ENCODE measurements around the gene AHNAK. TPM values are rescaled to one million over a fixed set of nuclear protein-coding genes. Genes with fewer than 3 reads are reported as not detected.

The AHNAK gene
- total RNA-seq, 1 donor from 2014 or later = 226 TPM

DNA sequence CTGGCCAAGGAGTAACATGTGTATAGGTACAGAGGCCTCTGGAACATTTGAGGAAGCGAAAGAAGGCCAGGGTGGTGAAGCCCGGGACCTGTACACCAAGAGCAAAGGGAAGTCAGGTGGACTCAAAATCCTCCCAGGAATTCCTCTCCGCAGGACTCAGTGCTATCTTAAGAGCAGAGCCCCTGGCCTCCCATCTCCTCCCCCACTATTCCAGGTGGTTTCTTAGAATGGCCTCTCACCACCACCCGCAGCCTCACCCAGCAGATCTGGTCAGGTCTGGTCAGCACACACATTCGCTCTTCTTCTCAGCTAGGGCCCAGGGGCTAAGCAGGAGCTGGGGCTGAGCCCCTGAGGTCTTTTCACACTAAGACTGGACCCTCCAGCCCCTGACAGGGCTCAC lies 68.7 kb downstream of the AHNAK start:
- H3K36me3 ChIP-seq (ENCODE audit: control insufficient read depth, insufficient read depth, low read length) = no peaks in the 10 kb centered on the region
- DNase-seq (ENCODE audit: low read depth) = no peak
- TF ChIP-seq, protein P1, sequence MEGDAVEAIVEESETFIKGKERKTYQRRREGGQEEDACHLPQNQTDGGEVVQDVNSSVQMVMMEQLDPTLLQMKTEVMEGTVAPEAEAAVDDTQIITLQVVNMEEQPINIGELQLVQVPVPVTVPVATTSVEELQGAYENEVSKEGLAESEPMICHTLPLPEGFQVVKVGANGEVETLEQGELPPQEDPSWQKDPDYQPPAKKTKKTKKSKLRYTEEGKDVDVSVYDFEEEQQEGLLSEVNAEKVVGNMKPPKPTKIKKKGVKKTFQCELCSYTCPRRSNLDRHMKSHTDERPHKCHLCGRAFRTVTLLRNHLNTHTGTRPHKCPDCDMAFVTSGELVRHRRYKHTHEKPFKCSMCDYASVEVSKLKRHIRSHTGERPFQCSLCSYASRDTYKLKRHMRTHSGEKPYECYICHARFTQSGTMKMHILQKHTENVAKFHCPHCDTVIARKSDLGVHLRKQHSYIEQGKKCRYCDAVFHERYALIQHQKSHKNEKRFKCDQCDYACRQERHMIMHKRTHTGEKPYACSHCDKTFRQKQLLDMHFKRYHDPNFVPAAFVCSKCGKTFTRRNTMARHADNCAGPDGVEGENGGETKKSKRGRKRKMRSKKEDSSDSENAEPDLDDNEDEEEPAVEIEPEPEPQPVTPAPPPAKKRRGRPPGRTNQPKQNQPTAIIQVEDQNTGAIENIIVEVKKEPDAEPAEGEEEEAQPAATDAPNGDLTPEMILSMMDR (IDR thresholded peaks at IDR 0.05; ENCODE audit: insufficient read depth, low read length, poor library complexity, severe bottlenecking) = no peak
- H3K4me3 ChIP-seq (ENCODE audit: low read depth, low read length) = no peak overlapping the region
- no peaks in the 10 kb centered on the region for H3K27me3 ChIP-seq (ENCODE audit: control insufficient read depth, insufficient read depth, low read length)

DNA sequence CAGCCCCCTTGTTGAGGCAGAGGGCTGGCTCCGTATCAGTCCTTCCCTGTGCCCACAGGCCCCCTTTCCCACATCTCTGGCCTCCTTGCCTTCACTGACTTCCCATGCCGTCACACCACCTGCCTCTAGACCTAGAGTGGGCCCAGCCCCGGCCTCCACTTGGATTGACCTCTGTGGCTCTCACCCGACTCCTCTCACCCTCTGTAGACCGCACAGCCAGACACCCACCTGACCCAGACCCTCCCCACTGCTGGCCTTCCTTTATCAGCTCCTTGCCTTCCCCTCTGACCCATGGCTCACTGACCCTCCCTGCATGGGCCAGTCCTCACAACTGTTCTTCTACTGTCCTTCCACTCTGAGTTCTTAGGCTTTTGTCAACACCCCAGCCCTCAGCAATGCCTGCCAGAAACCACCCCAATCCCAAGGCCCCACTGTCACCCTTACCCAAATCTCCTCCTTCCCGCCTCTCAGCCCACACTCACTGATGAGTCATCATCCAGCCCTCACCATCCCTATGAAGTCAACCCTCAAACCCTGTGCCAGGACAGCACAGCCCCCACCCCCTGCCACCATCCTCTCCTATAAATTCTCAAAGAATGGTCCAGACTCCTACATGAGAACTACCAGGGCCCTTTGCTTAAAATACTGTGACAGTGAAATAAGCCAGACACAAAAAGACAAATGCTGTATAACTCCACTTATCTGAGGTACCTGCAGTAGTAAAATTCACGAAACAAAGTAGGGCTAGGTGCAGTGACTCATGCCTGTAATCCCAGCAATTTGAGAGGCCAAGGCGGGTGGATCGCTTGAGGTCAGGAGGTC lies 74.3 kb downstream of the AHNAK start:
- H3K36me3 ChIP-seq (ENCODE audit: control insufficient read depth, insufficient read depth, low read length) = no peaks in the 10 kb centered on the region
- H3K4me3 ChIP-seq (ENCODE audit: low read depth, low read length) = no peak overlapping the region
- DNase-seq (ENCODE audit: low read depth) = no peak
- TF ChIP-seq, protein P1 (IDR thresholded peaks at IDR 0.05; ENCODE audit: insufficient read depth, low read length, poor library complexity, severe bottlenecking) = no peak
- H3K27me3 ChIP-seq (ENCODE audit: control insufficient read depth, insufficient read depth, low read length) = no peaks in the 10 kb centered on the region

DNA sequence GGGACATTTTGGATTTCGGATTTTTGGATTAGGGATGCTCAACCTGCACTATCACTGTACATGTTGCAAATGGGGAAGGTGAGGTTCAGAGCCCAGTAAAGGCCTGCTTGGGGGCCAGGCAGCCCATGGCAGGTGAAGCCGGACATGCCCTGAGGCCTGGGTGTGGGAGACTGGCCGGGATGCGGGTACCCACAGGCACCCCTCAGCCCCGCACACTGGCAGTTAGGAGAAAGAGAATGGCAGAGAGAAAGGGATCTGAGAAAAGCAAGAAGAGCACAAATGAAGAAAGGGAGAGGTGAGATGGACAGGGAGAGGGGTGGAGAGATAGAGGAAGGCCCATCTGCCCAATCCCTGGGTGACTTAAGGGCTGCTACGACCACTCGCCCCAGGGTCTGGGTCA lies 75.0 kb downstream of the AHNAK start:
- Histone ChIP-seq H3K27me3 (ENCODE audit: control insufficient read depth, insufficient read depth, low read length) (no peaks in the 10 kb centered on the region), H3K4me3 (ENCODE audit: low read depth, low read length) (no peak overlapping the region), H3K36me3 (ENCODE audit: control insufficient read depth, insufficient read depth, low read length) (no peaks in the 10 kb centered on the region)
- no peak for DNase-seq (ENCODE audit: low read depth)
- TF ChIP-seq, protein P1 (IDR thresholded peaks at IDR 0.05; ENCODE audit: insufficient read depth, low read length, poor library complexity, severe bottlenecking) = no peak

DNA sequence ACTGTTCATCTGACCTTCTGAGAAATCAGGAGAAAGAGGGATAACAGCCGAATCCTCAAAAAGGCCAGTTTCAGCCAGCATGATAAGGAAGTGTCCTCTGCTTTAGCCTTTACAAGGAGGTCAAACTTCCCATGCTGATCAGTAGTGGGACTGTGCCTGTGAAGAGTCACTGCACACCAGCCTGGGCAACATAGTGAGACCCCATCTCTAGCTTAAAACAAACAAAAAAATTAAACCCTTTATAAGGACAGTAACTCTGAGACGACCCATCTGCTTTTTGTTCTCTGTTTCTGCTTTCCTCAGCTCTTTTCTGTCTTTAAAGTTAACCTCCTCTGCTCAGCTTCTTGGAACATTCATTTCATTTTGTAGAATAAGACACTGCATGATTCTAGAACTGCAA lies 78.0 kb downstream of the AHNAK start:
- H3K36me3 ChIP-seq (ENCODE audit: control insufficient read depth, insufficient read depth, low read length) = no peaks in the 10 kb centered on the region
- H3K4me3 ChIP-seq (ENCODE audit: low read depth, low read length) = no peak overlapping the region
- no peaks in the 10 kb centered on the region for H3K27me3 ChIP-seq (ENCODE audit: control insufficient read depth, insufficient read depth, low read length)
- DNase-seq (ENCODE audit: low read depth) = no peak
- TF ChIP-seq, protein P1 (IDR thresholded peaks at IDR 0.05; ENCODE audit: insufficient read depth, low read length, poor library complexity, severe bottlenecking) = no peak

DNA sequence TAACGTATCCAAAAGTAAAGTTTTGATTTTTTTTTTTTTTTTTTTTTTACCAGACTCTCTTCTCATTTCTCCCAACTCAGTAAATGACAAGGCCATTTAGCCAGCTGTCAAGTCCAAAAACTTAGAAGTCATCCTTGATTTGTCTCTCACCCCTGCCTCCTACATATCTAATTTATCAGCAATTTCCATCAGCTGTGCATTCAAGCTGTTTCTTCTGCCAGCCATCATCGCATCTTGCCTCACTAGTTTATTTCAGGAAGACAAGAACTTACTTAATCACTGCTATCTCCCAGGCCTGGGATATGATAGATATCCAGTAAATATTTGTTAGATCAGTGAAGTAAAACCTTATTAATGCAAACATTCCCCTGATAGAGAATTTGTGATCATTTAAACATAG lies 80.2 kb downstream of the AHNAK start:
- Histone ChIP-seq H3K4me3 (ENCODE audit: low read depth, low read length) (no peak overlapping the region), H3K36me3 (ENCODE audit: control insufficient read depth, insufficient read depth, low read length) (no peaks in the 10 kb centered on the region), H3K27me3 (ENCODE audit: control insufficient read depth, insufficient read depth, low read length) (no peaks in the 10 kb centered on the region)
- DNase-seq (ENCODE audit: low read depth) = no peak
- TF ChIP-seq, protein P1 (IDR thresholded peaks at IDR 0.05; ENCODE audit: insufficient read depth, low read length, poor library complexity, severe bottlenecking) = no peak

DNA sequence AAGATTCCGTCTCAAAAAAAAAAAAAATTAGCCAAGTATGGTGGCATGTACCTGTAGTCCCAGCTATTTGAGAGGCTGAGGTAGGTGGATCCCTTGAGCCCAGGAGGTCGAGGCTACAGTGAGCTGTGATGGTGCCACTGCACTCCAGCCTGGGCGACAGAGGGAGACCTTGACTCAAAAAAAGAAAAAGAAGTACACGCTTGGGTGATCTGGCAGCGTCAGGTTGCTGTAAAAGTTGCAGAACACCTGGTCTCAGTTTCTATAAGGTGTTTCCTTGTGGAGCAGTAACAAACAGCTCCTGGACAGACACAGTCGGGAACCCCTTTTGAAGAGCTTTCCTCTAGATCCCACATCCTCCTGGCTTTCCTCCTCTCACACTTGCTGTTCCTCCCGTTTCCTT lies 82.0 kb downstream of the AHNAK start:
- Histone ChIP-seq H3K4me3 (ENCODE audit: low read depth, low read length) (no peak overlapping the region), H3K27me3 (ENCODE audit: control insufficient read depth, insufficient read depth, low read length) (no peaks in the 10 kb centered on the region), H3K36me3 (ENCODE audit: control insufficient read depth, insufficient read depth, low read length) (no peaks in the 10 kb centered on the region)
- TF ChIP-seq, protein P1 (IDR thresholded peaks at IDR 0.05; ENCODE audit: insufficient read depth, low read length, poor library complexity, severe bottlenecking) = no peak
- DNase-seq (ENCODE audit: low read depth) = no peak

Data from kidney epithelial cell (primary cell).